H1 (cell line): ENCODE measurements around the gene SLC5A9. TPM values are rescaled to one million over a fixed set of nuclear protein-coding genes. Genes with fewer than 3 reads are reported as not detected.

Source experiments
- KDM1A ChIP-seq: fragments of 200-600, 300-600 bp; sonication (generic); IDR thresholded peaks from 2 replicates; pipeline ENCODE4 v1.7.1; 2016; ENCODE audit warnings: mild to moderate bottlenecking, low read length, borderline replicate concordance
- POLR2AphosphoS5 ChIP-seq: IDR thresholded peaks from 2 replicates; pipeline ENCODE4 v1.6.1; 2011; ENCODE audit warnings: low read depth, low read length
- SIX5 ChIP-seq: IDR thresholded peaks from 2 replicates; pipeline ENCODE4 v1.6.1; 2011; ENCODE audit warnings: mild to moderate bottlenecking, low read depth, low read length
- SP4 ChIP-seq: IDR thresholded peaks from 2 replicates; pipeline ENCODE4 v1.6.1; 2012; ENCODE audit warnings: low read length, inconsistent platforms
- polyA plus RNA-seq, 7 experiments: library from polyadenylated mRNA; depleted of rRNA in 3 of 7; stranded (reverse) in 5 of 7; unstranded in 2 of 7; fragments of >200 nt in 5 of 7; fragments of 200-250 nt in 2 of 7; gene quantifications; 1 replicate in 5 of 7; 2 replicates in 1 of 7; 4 replicates in 1 of 7; pipeline versions ENCODE4 v1.2.1 to v1.2.3, GENCODE V29; 2011 to 2013; ENCODE audit warnings: missing spikeins in 2 of 7, mixed read lengths in 2 of 7
- total RNA-seq: library from RNA; stranded (reverse); fragmentation: NEBNext Ultra II Directional; extraction: Animal tissue kit (Norgen Biotek cat#: 25700); gene quantifications from 2 replicates; pipeline ENCODE4 v1.2.1, GENCODE V29; 2021

Gene SLC5A9
- total and polyA plus RNA-seq, 2 of the 8 experiments (the other 6 are each of a cell fraction or from before 2014, with no cell fraction given): 0.03 TPM; not detected in 1

- no peak for TF ChIP-seq SIX5
- no peak for TF ChIP-seq POLR2AphosphoS5
- no peak for TF ChIP-seq KDM1A
- no peak for TF ChIP-seq SP4
Measured at GRCh38 chr1:48206371-48206770, 16.1 kb upstream of the SLC5A9 start (continued).
